Measurements from ENCODE around the gene LCE3C.
A peak's percentile ranks its signal among the peaks of the same experiment; 100 is the strongest.

LCE3C gene

GRCh38 chr1:152630596-152630995 is 30.6 kb downstream of the LCE3C start:
- no peak for TF ChIP-seq CTCF (conservative IDR thresholded peaks at IDR 0.05)
- TF ChIP-seq ZFX (IDR thresholded peaks at IDR 0.05), result no peak

DNA sequence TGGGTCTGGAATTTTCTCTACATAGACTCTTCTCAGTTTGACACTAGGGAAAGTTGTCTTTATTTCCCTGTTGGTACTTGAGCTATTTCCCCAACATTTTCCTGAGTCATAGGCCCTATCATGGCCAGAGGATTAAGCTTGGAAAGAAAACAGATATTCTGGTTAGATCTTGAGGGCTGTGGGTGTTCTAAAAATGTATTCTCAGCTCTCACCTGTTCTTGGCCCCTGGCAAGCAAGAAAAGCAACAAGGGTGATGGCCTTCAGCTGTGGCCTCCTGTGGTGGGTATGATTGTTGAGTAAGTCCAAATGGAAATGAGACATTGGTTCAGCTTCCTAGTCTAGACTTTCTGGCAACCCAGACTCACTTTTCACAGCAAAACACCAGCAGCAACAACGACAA is 40.3 kb downstream of the LCE3C start:
- H3K27ac ChIP-seq, result no peak overlapping the region
- no peak for TF ChIP-seq ZFX (IDR thresholded peaks at IDR 0.05)
- no peak for TF ChIP-seq CTCF (conservative IDR thresholded peaks at IDR 0.05)

More at GRCh38 chr1:152630596-152630995, 30.6 kb downstream of the LCE3C start:
- no peak overlapping the region for H3K27ac ChIP-seq

DNA sequence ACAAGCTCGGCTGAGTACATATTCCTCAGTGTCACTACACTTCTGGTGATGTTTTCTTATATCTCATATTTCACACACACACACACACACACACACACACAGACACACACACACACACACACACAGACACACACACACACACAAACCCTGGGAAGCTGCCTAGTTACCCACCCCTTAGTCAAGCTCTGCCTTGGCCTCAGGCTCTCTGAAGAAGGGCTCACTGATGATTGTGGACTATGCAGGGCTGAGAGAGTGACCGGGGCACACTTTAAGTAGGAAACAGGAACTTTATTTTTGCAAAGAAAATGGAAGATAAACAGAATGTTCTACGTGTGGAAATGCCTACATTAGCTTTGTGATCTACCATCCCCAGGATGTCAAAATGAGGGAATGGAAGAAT is 43.9 kb downstream of the LCE3C start:
- no peak for TF ChIP-seq CTCF (conservative IDR thresholded peaks at IDR 0.05)
- TF ChIP-seq ZFX (IDR thresholded peaks at IDR 0.05), result no peak
- H3K27ac ChIP-seq, result peak overlapping the region; percentile 29; the same call in 1 of the 2 replicates

GRCh38 chr1:152645146-152645545 is 45.1 kb downstream of the LCE3C start:
- H3K27ac ChIP-seq, result peak overlapping the region; percentile 14; the same call in 1 of the 2 replicates
- TF ChIP-seq ZFX (IDR thresholded peaks at IDR 0.05) (no peak), CTCF (conservative IDR thresholded peaks at IDR 0.05) (no peak)

- no peak for TF ChIP-seq CTCF (conservative IDR thresholded peaks at IDR 0.05)
- TF ChIP-seq ZFX (IDR thresholded peaks at IDR 0.05), result no peak
- no peak overlapping the region for H3K27ac ChIP-seq
Measured at GRCh38 chr1:152646656-152647055, 46.6 kb downstream of the LCE3C start.
